HepG2 (cell line): Measurements from ENCODE around the gene EIF5B. TPM values are rescaled to one million over a fixed set of nuclear protein-coding genes. Genes with fewer than 3 reads are reported as not detected.

Source experiments
- CHD2 ChIP-seq: IDR thresholded peaks from 2 replicates; pipeline ENCODE4 v1.6.1; 2011; ENCODE audit warnings: low read depth, low read length, improper control_type of control experiment
- DMAP1 ChIP-seq: IDR thresholded peaks from 2 replicates; pipeline ENCODE4 v1.6.1; 2016
- FOXA3 ChIP-seq: IDR thresholded peaks from 2 replicates; pipeline ENCODE4 v1.6.1; 2016; ENCODE audit warnings: missing genetic modification reagents, missing compliant biosample characterization
- GATA4 ChIP-seq: sonication (generic); IDR thresholded peaks from 2 replicates; pipeline ENCODE4 v1.6.1; 2016; ENCODE audit warnings: antibody characterized with exemption, low read depth, borderline replicate concordance
- HOXA3 ChIP-seq: sonication (generic); formaldehyde crosslinking; IDR thresholded peaks from 2 replicates; pipeline ENCODE4 v1.5.0; 2020; ENCODE audit warnings: missing genetic modification reagents
- MIER2 ChIP-seq: IDR thresholded peaks from 2 replicates; pipeline ENCODE4 v1.6.1; 2016; ENCODE audit warnings: missing biosample characterization, missing genetic modification reagents
- NR2F6 ChIP-seq, 2 experiments: IDR thresholded peaks; 2 replicates each; pipeline ENCODE4 v1.6.1; 2016; ENCODE audit warnings: antibody characterized with exemption in 1 of 2, mild to moderate bottlenecking in 1 of 2
- PAF1 ChIP-seq: IDR thresholded peaks from 2 replicates; pipeline ENCODE4 v1.6.1; 2016; ENCODE audit warnings: missing genetic modification reagents, missing compliant biosample characterization
- PHF21A ChIP-seq: sonication (generic); formaldehyde crosslinking; IDR thresholded peaks from 2 replicates; pipeline ENCODE4 v1.5.0; 2020; ENCODE audit warnings: mild to moderate bottlenecking, missing genetic modification reagents
- RBM22 ChIP-seq: fragments of 200-400 bp; formaldehyde crosslinking; optimal IDR thresholded peaks from 2 replicates; pipeline ENCODE3; 2017; ENCODE audit warnings: mild to moderate bottlenecking, low read length, moderate library complexity
- RFXAP ChIP-seq: sonication (generic); formaldehyde crosslinking; IDR thresholded peaks from 2 replicates; pipeline ENCODE4 v1.4.0; 2020; ENCODE audit warnings: missing genetic modification reagents, borderline replicate concordance
- SOX5 ChIP-seq: IDR thresholded peaks from 2 replicates; pipeline ENCODE4 v1.6.1; 2016; ENCODE audit warnings: borderline replicate concordance
- SRSF1 ChIP-seq: fragments of 200-400 bp; formaldehyde crosslinking; optimal IDR thresholded peaks from 2 replicates; pipeline ENCODE3; 2017; ENCODE audit warnings: mild to moderate bottlenecking, low read depth, low read length, moderate library complexity
- YY1 ChIP-seq: IDR thresholded peaks from 2 replicates; pipeline ENCODE4 v1.6.1; 2011; ENCODE audit warnings: low read length, low read depth, moderate library complexity, mild to moderate bottlenecking; ENCODE audit not compliant: insufficient read depth, insufficient replicate concordance
- ZNF232 ChIP-seq: sonication (generic); formaldehyde crosslinking; IDR thresholded peaks from 2 replicates; pipeline ENCODE4 v1.4.0; 2020; ENCODE audit warnings: missing genetic modification reagents, borderline replicate concordance
- ZNF501 ChIP-seq: sonication (generic); formaldehyde crosslinking; IDR thresholded peaks from 2 replicates; pipeline ENCODE4 v1.5.1; 2020; ENCODE audit warnings: mild to moderate bottlenecking, moderate library complexity, missing genetic modification reagents
- polyA plus RNA-seq, 8 experiments: library from polyadenylated mRNA; depleted of rRNA in 3 of 8; stranded (reverse) in 7 of 8; unstranded in 1 of 8; fragments of >200 nt; fragmentation: Illumina TruSeq in 4 of 8; extraction: Trizol in 4 of 8; gene quantifications; 2 replicates each; pipeline versions ENCODE4 v1.2.1 to v1.2.3, GENCODE V29; 2011 to 2016; ENCODE audit warnings: low read depth in 4 of 8, missing spikeins in 1 of 8, mixed read lengths in 1 of 8; ENCODE audit not compliant: insufficient read depth in 1 of 8
- total RNA-seq, 5 experiments: library from RNA; depleted of rRNA; stranded (reverse); fragments of >200 nt; fragmentation: Illumina TruSeq; extraction: Trizol; gene quantifications; 2 replicates each; pipeline ENCODE4 v1.2.3, GENCODE V29; 2016; ENCODE audit warnings: low read depth in 1 of 5
- TF ChIP-seq, protein P1 (sequence below): sonication (generic); formaldehyde crosslinking; IDR thresholded peaks from 2 replicates; pipeline ENCODE4 v1.4.0; 2020; ENCODE audit warnings: missing genetic modification reagents
- TF ChIP-seq, protein P2 (sequence below): IDR thresholded peaks from 2 replicates; pipeline ENCODE4 v1.4.0; 2020; ENCODE audit warnings: mild to moderate bottlenecking, missing genetic modification reagents
- TF ChIP-seq, protein P3 (sequence below): sonication (generic); formaldehyde crosslinking; IDR thresholded peaks from 2 replicates; pipeline ENCODE4 v1.5.0; 2020; ENCODE audit warnings: missing genetic modification reagents, mild to moderate bottlenecking, borderline replicate concordance
- TF ChIP-seq, protein P4 (sequence below): sonication (generic); formaldehyde crosslinking; IDR thresholded peaks from 2 replicates; pipeline ENCODE4 v1.4.0; 2020; ENCODE audit warnings: missing genetic modification reagents
- TF ChIP-seq, protein P5 (sequence below): IDR thresholded peaks from 2 replicates; pipeline ENCODE4 v1.6.1; 2016; ENCODE audit warnings: missing genetic modification reagents, missing compliant biosample characterization

The EIF5B gene
- total and polyA plus RNA-seq, 2 of the 13 experiments (the other 11 are each of a cell fraction or from before 2014, with no cell fraction given), result 8.8 to 32.1 TPM

DNA sequence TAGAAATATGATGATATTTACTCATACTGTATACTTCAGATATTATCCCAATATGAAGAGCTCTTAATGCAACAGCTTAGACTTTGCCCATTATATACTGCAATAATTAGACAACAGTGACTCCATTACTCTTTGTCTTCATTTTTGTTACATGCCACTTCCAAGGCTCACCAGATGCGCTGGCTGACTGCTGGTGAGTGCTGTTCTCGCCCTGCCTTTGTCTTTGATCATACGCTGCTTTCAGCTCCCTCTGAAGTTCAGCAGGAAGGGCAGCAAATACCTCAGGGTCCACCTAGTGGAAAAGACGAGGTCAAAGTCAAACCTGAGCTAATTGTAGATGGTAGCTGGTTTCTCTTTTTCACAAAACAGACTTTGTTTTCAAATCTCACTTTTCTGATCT is 66.3 kb downstream of the EIF5B start (continued):
- TF ChIP-seq, protein P1, sequence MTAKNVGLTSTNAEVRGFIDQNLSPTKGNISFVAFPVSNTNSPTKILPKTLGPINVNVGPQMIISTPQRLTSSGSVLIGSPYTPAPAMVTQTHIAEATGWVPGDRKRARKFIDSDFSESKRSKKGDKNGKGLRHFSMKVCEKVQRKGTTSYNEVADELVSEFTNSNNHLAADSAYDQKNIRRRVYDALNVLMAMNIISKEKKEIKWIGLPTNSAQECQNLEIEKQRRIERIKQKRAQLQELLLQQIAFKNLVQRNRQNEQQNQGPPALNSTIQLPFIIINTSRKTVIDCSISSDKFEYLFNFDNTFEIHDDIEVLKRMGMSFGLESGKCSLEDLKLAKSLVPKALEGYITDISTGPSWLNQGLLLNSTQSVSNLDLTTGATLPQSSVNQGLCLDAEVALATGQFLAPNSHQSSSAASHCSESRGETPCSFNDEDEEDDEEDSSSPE (CRISPR knock-in tag), result 0 out of 2 replicates have a peak, but pooled peaks have one; percentile 30
- TF ChIP-seq, protein P2, sequence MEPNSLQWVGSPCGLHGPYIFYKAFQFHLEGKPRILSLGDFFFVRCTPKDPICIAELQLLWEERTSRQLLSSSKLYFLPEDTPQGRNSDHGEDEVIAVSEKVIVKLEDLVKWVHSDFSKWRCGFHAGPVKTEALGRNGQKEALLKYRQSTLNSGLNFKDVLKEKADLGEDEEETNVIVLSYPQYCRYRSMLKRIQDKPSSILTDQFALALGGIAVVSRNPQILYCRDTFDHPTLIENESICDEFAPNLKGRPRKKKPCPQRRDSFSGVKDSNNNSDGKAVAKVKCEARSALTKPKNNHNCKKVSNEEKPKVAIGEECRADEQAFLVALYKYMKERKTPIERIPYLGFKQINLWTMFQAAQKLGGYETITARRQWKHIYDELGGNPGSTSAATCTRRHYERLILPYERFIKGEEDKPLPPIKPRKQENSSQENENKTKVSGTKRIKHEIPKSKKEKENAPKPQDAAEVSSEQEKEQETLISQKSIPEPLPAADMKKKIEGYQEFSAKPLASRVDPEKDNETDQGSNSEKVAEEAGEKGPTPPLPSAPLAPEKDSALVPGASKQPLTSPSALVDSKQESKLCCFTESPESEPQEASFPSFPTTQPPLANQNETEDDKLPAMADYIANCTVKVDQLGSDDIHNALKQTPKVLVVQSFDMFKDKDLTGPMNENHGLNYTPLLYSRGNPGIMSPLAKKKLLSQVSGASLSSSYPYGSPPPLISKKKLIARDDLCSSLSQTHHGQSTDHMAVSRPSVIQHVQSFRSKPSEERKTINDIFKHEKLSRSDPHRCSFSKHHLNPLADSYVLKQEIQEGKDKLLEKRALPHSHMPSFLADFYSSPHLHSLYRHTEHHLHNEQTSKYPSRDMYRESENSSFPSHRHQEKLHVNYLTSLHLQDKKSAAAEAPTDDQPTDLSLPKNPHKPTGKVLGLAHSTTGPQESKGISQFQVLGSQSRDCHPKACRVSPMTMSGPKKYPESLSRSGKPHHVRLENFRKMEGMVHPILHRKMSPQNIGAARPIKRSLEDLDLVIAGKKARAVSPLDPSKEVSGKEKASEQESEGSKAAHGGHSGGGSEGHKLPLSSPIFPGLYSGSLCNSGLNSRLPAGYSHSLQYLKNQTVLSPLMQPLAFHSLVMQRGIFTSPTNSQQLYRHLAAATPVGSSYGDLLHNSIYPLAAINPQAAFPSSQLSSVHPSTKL (CRISPR knock-in tag), result peak; percentile 64
- TF ChIP-seq FOXA3 (CRISPR knock-in tag), result 0 out of 2 replicates have a peak, but pooled peaks have one; percentile 14
- TF ChIP-seq ZNF232 (CRISPR knock-in tag), result peak; percentile 95
- TF ChIP-seq YY1, result no peak
- TF ChIP-seq, protein P3, sequence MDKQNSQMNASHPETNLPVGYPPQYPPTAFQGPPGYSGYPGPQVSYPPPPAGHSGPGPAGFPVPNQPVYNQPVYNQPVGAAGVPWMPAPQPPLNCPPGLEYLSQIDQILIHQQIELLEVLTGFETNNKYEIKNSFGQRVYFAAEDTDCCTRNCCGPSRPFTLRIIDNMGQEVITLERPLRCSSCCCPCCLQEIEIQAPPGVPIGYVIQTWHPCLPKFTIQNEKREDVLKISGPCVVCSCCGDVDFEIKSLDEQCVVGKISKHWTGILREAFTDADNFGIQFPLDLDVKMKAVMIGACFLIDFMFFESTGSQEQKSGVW (CRISPR knock-in tag), result no peak
- peak; percentile 46; the same call in 1 of the 2 replicates for TF ChIP-seq HOXA3 (CRISPR knock-in tag)
- TF ChIP-seq DMAP1 (CRISPR knock-in tag), result 0 out of 2 replicates have a peak, but pooled peaks have one; percentile 43
- TF ChIP-seq, protein P4, sequence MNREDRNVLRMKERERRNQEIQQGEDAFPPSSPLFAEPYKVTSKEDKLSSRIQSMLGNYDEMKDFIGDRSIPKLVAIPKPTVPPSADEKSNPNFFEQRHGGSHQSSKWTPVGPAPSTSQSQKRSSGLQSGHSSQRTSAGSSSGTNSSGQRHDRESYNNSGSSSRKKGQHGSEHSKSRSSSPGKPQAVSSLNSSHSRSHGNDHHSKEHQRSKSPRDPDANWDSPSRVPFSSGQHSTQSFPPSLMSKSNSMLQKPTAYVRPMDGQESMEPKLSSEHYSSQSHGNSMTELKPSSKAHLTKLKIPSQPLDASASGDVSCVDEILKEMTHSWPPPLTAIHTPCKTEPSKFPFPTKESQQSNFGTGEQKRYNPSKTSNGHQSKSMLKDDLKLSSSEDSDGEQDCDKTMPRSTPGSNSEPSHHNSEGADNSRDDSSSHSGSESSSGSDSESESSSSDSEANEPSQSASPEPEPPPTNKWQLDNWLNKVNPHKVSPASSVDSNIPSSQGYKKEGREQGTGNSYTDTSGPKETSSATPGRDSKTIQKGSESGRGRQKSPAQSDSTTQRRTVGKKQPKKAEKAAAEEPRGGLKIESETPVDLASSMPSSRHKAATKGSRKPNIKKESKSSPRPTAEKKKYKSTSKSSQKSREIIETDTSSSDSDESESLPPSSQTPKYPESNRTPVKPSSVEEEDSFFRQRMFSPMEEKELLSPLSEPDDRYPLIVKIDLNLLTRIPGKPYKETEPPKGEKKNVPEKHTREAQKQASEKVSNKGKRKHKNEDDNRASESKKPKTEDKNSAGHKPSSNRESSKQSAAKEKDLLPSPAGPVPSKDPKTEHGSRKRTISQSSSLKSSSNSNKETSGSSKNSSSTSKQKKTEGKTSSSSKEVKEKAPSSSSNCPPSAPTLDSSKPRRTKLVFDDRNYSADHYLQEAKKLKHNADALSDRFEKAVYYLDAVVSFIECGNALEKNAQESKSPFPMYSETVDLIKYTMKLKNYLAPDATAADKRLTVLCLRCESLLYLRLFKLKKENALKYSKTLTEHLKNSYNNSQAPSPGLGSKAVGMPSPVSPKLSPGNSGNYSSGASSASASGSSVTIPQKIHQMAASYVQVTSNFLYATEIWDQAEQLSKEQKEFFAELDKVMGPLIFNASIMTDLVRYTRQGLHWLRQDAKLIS (CRISPR knock-in tag), result no peak
- TF ChIP-seq, protein P5, sequence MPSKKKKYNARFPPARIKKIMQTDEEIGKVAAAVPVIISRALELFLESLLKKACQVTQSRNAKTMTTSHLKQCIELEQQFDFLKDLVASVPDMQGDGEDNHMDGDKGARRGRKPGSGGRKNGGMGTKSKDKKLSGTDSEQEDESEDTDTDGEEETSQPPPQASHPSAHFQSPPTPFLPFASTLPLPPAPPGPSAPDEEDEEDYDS (CRISPR knock-in tag), result peak; percentile 53; the same call in 1 of the 2 replicates
- peak; percentile 62; the same call in 1 of the 2 replicates for TF ChIP-seq ZNF501 (CRISPR knock-in tag)
- TF ChIP-seq SRSF1, result no peak
- TF ChIP-seq SOX5 (CRISPR knock-in tag), result peak; percentile 37; the same call in 1 of the 2 replicates
- no peak for TF ChIP-seq PAF1 (CRISPR knock-in tag)
- no peak for TF ChIP-seq NR2F6 (IDR thresholded peaks at IDR 0.05)
- TF ChIP-seq NR2F6 (CRISPR knock-in tag; IDR thresholded peaks at IDR 0.05), result peak; percentile 41; the same call in 1 of the 2 replicates
- no peak for TF ChIP-seq RBM22
- TF ChIP-seq RFXAP (CRISPR knock-in tag), result 0 out of 2 replicates have a peak, but pooled peaks have one; percentile 33
- TF ChIP-seq PHF21A (CRISPR knock-in tag), result no peak
- TF ChIP-seq GATA4, result no peak
- TF ChIP-seq CHD2, result no peak
- TF ChIP-seq MIER2 (CRISPR knock-in tag), result no peak
